Measurements from ENCODE around the gene PGBD4.
A peak's percentile ranks its signal among the peaks of the same experiment; 100 is the strongest.

The PGBD4 gene

GRCh38 chr15:34101366-34102174, at the start of gene PGBD4, which contains the start of gene EMC7:
Gene PGBD4 (plus strand): TSS chr15:34102083. CDS start chr15:34102532, 449 bp downstream.
Gene EMC7 (minus strand): TSS chr15:34101862. CDS start chr15:34101839, 23 bp downstream.
- DNase-seq = peak; percentile 98 to 99

- no peak for DNase-seq
These were observed 47.7 kb upstream of the PGBD4 start for GRCh38 chr15:34054081-34054707.

GRCh38 chr15:34055868-34056595, 45.9 kb upstream of the PGBD4 start:
- DNase-seq = no peak

GRCh38 chr15:34056911-34057310, 45.0 kb upstream of the PGBD4 start:
- no peak for DNase-seq

GRCh38 chr15:34059476-34059875, 42.4 kb upstream of the PGBD4 start:
- no peak for DNase-seq

GRCh38 chr15:34059946-34060345, 41.9 kb upstream of the PGBD4 start:
- no peak for DNase-seq

- no peak for DNase-seq
These were observed 37.4 kb upstream of the PGBD4 start for GRCh38 chr15:34064438-34064837.

GRCh38 chr15:34065261-34065660, 36.6 kb upstream of the PGBD4 start:
- no peak for DNase-seq

- no peak for DNase-seq
These were observed 35.9 kb upstream of the PGBD4 start for GRCh38 chr15:34065941-34066340.

GRCh38 chr15:34070003-34070402, 31.9 kb upstream of the PGBD4 start:
- no peak for DNase-seq

GRCh38 chr15:34076785-34077184, 25.1 kb upstream of the PGBD4 start:
- no peak for DNase-seq

- DNase-seq = no peak
These were observed 23.0 kb upstream of the PGBD4 start for GRCh38 chr15:34078900-34079299.

GRCh38 chr15:34079904-34080303, 22.0 kb upstream of the PGBD4 start:
- no peak for DNase-seq

GRCh38 chr15:34084086-34084485, 17.8 kb upstream of the PGBD4 start:
- no peak for DNase-seq

GRCh38 chr15:34085746-34086145, 16.1 kb upstream of the PGBD4 start:
- DNase-seq = no peak

GRCh38 chr15:34099914-34100313, 2.0 kb upstream of the PGBD4 start:
- DNase-seq = no peak

- DNase-seq = no peak
These were observed 467 bp downstream of the PGBD4 start for GRCh38 chr15:34102175-34102925.

GRCh38 chr15:34106423-34106822, 4.5 kb downstream of the PGBD4 start:
- no peak for DNase-seq

GRCh38 chr15:34107315-34107714, 5.4 kb downstream of the PGBD4 start:
- DNase-seq = no peak

- no peak for DNase-seq
These were observed 8.1 kb downstream of the PGBD4 start for GRCh38 chr15:34109797-34110663.

- no peak for DNase-seq
These were observed 9.6 kb downstream of the PGBD4 start for GRCh38 chr15:34111488-34111887.

GRCh38 chr15:34114215-34114614, 12.3 kb downstream of the PGBD4 start:
- DNase-seq = no peak
